Activated CD8-positive, alpha-beta memory T cell treated with anti-CD3 and anti-CD28 coated beads for 24 hours (primary cell): ENCODE results near the gene TMEM141.
"Not testable (repeated sequence)": the region's sequence is repeated elsewhere in the genome, so short reads cannot be mapped to it uniquely, and the experiment has no call there.

Experiments used
- DNase-seq: peaks from one replicate; pipeline ENCODE4 v3.0.0-alpha.2; 2020

The TMEM141 gene

GRCh38 chr9:136820971-136821825 lies 30.1 kb downstream of the TMEM141 start:
- no peak for DNase-seq

- DNase-seq = no peak
These were observed 30.8 kb downstream of the TMEM141 start for GRCh38 chr9:136821826-136822544.

- DNase-seq = no peak
These were observed 32.2 kb downstream of the TMEM141 start for GRCh38 chr9:136823136-136824046.

- no peak for DNase-seq
These were observed 33.5 kb downstream of the TMEM141 start for GRCh38 chr9:136824496-136825225.

- DNase-seq = no peak
These were observed 34.4 kb downstream of the TMEM141 start for GRCh38 chr9:136825295-136826187.

GRCh38 chr9:136826188-136826541 lies 35.0 kb downstream of the TMEM141 start:
- no peak for DNase-seq

GRCh38 chr9:136826703-136827582 lies 35.8 kb downstream of the TMEM141 start:
- no peak for DNase-seq

GRCh38 chr9:136827794-136828473 lies 36.8 kb downstream of the TMEM141 start:
- no peak for DNase-seq

GRCh38 chr9:136828474-136829140 lies 37.5 kb downstream of the TMEM141 start:
- DNase-seq = no peak

GRCh38 chr9:136829412-136829811 lies 38.3 kb downstream of the TMEM141 start:
- DNase-seq = no peak

GRCh38 chr9:136829981-136830885 lies 39.1 kb downstream of the TMEM141 start:
- DNase-seq = no peak

GRCh38 chr9:136831002-136831719 lies 40.0 kb downstream of the TMEM141 start:
- DNase-seq = no peak

GRCh38 chr9:136831720-136832104 lies 40.6 kb downstream of the TMEM141 start:
- no peak for DNase-seq

- no peak for DNase-seq
These were observed 41.4 kb downstream of the TMEM141 start for GRCh38 chr9:136832581-136832980.

GRCh38 chr9:136833381-136834048 lies 42.4 kb downstream of the TMEM141 start:
- DNase-seq = not testable (repeated sequence)

- no peak for DNase-seq
These were observed 44.2 kb downstream of the TMEM141 start for GRCh38 chr9:136835162-136835931.
